ENCODE measurements around the gene GLIPR2.

GLIPR2 gene

DNA sequence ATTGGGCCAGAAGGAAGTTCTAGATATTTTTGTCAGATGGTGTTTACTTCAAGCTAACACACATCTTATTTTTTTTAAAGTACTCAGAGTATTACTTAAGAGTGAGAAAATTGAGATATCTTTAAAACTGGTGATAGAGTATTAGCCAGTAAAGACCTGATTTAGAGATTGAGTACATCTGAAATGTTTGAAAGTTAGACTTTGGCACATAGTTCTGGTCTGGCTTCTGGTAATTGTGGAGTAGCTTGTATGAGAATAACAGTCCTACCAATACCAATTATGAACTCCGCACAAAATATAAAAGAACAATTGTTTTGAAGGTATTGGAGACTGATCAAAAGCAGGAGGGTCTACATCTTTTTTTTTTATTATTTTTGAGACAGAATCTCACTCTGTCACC, 44.5 kb upstream of the GLIPR2 start:
- POLR2A ChIA-PET: no interaction called here
- H3K27ac ChIP-seq (ENCODE audit: extremely low read depth, low read depth, low read length): no peak overlapping the region
- CTCF ChIA-PET: interaction anchor here (0.6 to 4.7 kb wide), 7 partner anchors 9 to 996 kb away, joined by 3 to 37 read pairs (median 3); partner anchors contain the start of genes CLTA and PIGO

GRCh38 chr9:36092509-36093215, 43.9 kb upstream of the GLIPR2 start:
- CTCF ChIA-PET: interaction anchor here (0.7 to 4.7 kb wide), 8 partner anchors 9 to 1118 kb away, joined by 3 to 37 read pairs (median 3); partner anchors contain the start of gene CLTA
- peaks cover 6% of the 10 kb centered on the region; the same call in 1 of the 2 replicates for H3K4me1 ChIP-seq (ENCODE audit: control insufficient read depth, insufficient read depth, low read length)
- H3K4me3 ChIP-seq (ENCODE audit: low read depth, low read length): no peak overlapping the region
- POLR2A ChIA-PET: no interaction called here
- no peaks in the 10 kb centered on the region for H3K36me3 ChIP-seq (ENCODE audit: control insufficient read depth in 2 of 2, insufficient read depth in 1 of 2, low read length in 2 of 2)
- no peak overlapping the region for H3K27ac ChIP-seq (ENCODE audit: extremely low read depth, low read depth, low read length)
- H3K9me3 ChIP-seq (ENCODE audit: control insufficient read depth, insufficient read depth, low read depth, low read length): no peaks in the 10 kb centered on the region
- TF ChIP-seq ZNF830 (tag by site-specific recombination; IDR thresholded peaks at IDR 0.05; ENCODE audit: low read depth) (no peak), ZNF112 (tag by site-specific recombination; IDR thresholded peaks at IDR 0.05) (no peak), ZNF404 (tag by site-specific recombination; IDR thresholded peaks at IDR 0.05) (no peak), SCRT1 (tag by site-specific recombination; IDR thresholded peaks at IDR 0.05; ENCODE audit: borderline replicate concordance) (no peak), OVOL3 (tag by site-specific recombination; IDR thresholded peaks at IDR 0.05) (no peak), ZNF121 (tag by site-specific recombination; IDR thresholded peaks at IDR 0.05) (no peak)

More for the DNA sequence above, 44.5 kb upstream of the GLIPR2 start:
- Histone ChIP-seq H3K36me3 (ENCODE audit: control insufficient read depth in 2 of 2, insufficient read depth in 1 of 2, low read length in 2 of 2) (peaks cover 0 to under 1% of the 10 kb centered on the region in 2 experiments; a peak in 1 of 3 replicates), H3K4me3 (ENCODE audit: low read depth, low read length) (no peak overlapping the region), H3K9me3 (ENCODE audit: control insufficient read depth, insufficient read depth, low read depth, low read length) (no peaks in the 10 kb centered on the region), H3K4me1 (ENCODE audit: control insufficient read depth, insufficient read depth, low read length) (peaks cover 6% of the 10 kb centered on the region; the same call in 1 of the 2 replicates)
- TF ChIP-seq, protein P1, sequence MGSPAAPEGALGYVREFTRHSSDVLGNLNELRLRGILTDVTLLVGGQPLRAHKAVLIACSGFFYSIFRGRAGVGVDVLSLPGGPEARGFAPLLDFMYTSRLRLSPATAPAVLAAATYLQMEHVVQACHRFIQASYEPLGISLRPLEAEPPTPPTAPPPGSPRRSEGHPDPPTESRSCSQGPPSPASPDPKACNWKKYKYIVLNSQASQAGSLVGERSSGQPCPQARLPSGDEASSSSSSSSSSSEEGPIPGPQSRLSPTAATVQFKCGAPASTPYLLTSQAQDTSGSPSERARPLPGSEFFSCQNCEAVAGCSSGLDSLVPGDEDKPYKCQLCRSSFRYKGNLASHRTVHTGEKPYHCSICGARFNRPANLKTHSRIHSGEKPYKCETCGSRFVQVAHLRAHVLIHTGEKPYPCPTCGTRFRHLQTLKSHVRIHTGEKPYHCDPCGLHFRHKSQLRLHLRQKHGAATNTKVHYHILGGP (tag by site-specific recombination; IDR thresholded peaks at IDR 0.05): no peak
- TF ChIP-seq ZNF530 (tag by site-specific recombination; IDR thresholded peaks at IDR 0.05; ENCODE audit: low read depth) (no peak), ZNF37A (tag by site-specific recombination; IDR thresholded peaks at IDR 0.05) (no peak), ZFP37 (tag by site-specific recombination; IDR thresholded peaks at IDR 0.05) (no peak), BCL11B (tag by site-specific recombination; IDR thresholded peaks at IDR 0.05; ENCODE audit: low read depth) (no peak)

DNA sequence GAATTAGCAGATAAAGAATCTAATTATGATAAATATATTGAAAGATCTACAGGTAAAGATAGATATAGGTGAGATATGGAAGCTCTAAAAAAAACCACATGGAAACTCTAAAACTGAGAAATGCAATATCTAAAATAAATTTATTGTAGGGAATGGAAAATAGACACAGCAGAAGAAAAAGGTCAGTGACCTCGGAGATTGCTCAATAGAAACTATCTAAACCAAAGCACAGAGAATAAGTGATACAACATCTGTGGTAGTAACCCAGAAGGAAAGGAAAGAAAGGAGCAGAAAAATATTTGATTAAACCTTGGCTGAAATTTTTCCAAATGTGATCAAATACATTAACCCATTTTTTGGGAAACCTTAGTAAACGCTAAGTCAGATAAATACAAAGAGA, 43.1 kb upstream of the GLIPR2 start:
- Histone ChIP-seq H3K27ac (ENCODE audit: extremely low read depth, low read depth, low read length) (no peak overlapping the region), H3K4me1 (ENCODE audit: control insufficient read depth, insufficient read depth, low read length) (peaks cover 6% of the 10 kb centered on the region; the same call in 1 of the 2 replicates), H3K9me3 (ENCODE audit: control insufficient read depth, insufficient read depth, low read depth, low read length) (no peaks in the 10 kb centered on the region), H3K36me3 (ENCODE audit: control insufficient read depth in 2 of 2, insufficient read depth in 1 of 2, low read length in 2 of 2) (no peaks in the 10 kb centered on the region), H3K4me3 (ENCODE audit: low read depth, low read length) (no peak overlapping the region)
- TF ChIP-seq ZNF785 (tag by site-specific recombination; IDR thresholded peaks at IDR 0.05): no peak
- TF ChIP-seq ZNF521 (tag by site-specific recombination; IDR thresholded peaks at IDR 0.05): no peak
- no peak for TF ChIP-seq ZNF324 (tag by site-specific recombination; IDR thresholded peaks at IDR 0.05)
- no peak for TF ChIP-seq ZNF121 (tag by site-specific recombination; IDR thresholded peaks at IDR 0.05)
- no peak for TF ChIP-seq ZNF560 (tag by site-specific recombination; IDR thresholded peaks at IDR 0.05; ENCODE audit: borderline replicate concordance)
- no peak for TF ChIP-seq TSHZ1 (tag by site-specific recombination; IDR thresholded peaks at IDR 0.05; ENCODE audit: borderline replicate concordance)
- TF ChIP-seq ZNF211 (tag by site-specific recombination; IDR thresholded peaks at IDR 0.05; ENCODE audit: low read depth): no peak
- TF ChIP-seq, protein P2, sequence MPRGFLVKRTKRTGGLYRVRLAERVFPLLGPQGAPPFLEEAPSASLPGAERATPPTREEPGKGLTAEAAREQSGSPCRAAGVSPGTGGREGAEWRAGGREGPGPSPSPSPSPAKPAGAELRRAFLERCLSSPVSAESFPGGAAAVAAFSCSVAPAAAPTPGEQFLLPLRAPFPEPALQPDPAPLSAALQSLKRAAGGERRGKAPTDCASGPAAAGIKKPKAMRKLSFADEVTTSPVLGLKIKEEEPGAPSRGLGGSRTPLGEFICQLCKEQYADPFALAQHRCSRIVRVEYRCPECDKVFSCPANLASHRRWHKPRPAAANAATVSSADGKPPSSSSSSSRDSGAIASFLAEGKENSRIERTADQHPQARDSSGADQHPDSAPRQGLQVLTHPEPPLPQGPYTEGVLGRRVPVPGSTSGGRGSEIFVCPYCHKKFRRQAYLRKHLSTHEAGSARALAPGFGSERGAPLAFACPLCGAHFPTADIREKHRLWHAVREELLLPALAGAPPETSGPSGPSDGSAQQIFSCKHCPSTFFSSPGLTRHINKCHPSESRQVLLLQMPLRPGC (tag by site-specific recombination; IDR thresholded peaks at IDR 0.05): no peak
- no peak for TF ChIP-seq ZBTB6 (tag by site-specific recombination; IDR thresholded peaks at IDR 0.05)
- no peak for TF ChIP-seq ZNF654 (tag by site-specific recombination; IDR thresholded peaks at IDR 0.05; ENCODE audit: low read depth)
- POLR2A ChIA-PET: no interaction called here
- CTCF ChIA-PET: interaction anchor here (0.7 to 4.7 kb wide), 2 partner anchors 8 to 52 kb away, joined by 3 to 37 read pairs; no protein-coding TSS in a partner anchor

All from HEK293 (cell line).